Activated naive CD4-positive, alpha-beta T cell treated with anti-CD3 and anti-CD28 coated beads, Interleukin-2, amount 50 U/mL, for 72 hours (primary cell): Measurements from ENCODE around the gene LENG1. TPM values are rescaled to one million over a fixed set of nuclear protein-coding genes. Genes with fewer than 3 reads are reported as not detected.

Source experiments
- ATAC-seq, 2 donors: fragments of 150-1000 bp; cut with Tn5 transposase; 2 replicates each; pipeline ENCODE4 v1.10.0; 2021; ENCODE audit warnings: mild to moderate bottlenecking in 2 of 2, moderate library complexity in 2 of 2
- DNase-seq, 2 donors: peaks; one replicate each; pipeline ENCODE4 v3.0.0; 2021 to 2022; ENCODE audit warnings: low spot score in 2 of 2
- H3K27ac Mint-ChIP-seq, 2 donors: one replicate each; pipeline ENCODE4 v1.8.0; 2022; ENCODE audit warnings: mild to moderate bottlenecking in 2 of 2, mixed read lengths in 2 of 2
- H3K36me3 Mint-ChIP-seq, 2 donors: one replicate each; pipeline ENCODE4 v1.8.0; 2022; ENCODE audit warnings: mixed read lengths in 2 of 2
- H3K9me3 Mint-ChIP-seq, 2 donors: one replicate each; pipeline ENCODE4 v1.8.0; 2022; ENCODE audit warnings: mixed read lengths in 2 of 2
- total RNA-seq, 2 donors: library from RNA; stranded (reverse); gene quantifications; one replicate each; pipeline ENCODE4 v1.2.3, GENCODE V29; 2022

The LENG1 gene
- total RNA-seq, 2 donors from 2014 or later, result 3.5 to 6.1 TPM

DNA sequence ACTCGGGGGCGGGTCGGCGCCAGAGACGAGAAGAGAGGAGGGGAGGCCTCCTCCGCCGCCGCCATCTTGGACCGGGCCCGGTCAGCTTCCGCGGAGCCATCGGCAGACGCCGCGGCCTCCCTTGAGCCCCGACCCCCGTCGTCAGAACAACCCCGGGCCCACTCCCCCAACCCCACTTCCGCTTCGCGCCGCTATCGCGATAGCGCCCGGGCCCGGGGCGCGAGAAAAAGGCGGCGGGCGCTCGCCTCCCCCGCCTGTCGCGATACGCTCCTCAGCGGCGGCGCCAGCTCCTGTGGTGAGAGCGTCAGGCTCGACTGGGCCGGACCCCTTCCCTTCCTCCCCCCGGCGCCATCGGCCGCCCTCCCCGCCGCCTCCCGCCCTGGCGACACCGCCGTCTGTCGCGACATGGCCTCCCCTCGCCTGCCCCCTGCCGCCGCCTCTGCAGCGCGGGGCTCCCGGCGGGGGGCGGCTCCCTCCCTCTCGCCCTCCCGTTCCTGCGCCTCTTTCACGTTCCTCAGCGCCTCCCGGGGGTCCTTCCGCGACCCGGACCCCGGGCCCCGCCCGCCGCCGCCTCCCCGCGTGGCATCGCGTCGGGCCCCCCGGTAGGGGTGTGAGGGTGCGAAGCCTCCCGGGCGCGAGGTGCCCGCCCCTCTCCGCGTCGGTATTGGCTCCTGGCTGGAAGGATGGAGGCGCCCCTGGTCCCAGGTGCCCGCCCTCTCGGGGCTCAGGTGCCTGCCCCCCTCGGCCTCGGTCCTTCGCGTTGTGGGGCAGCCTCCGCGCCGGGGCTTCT, 21.6 kb downstream of the LENG1 start, which contains the start of gene CNOT3:
TSS of gene CNOT3 (plus strand) at position 64 of the 790 bp plus-strand sequence. CDS start 5,217 bp downstream, outside the sequence.
- peak within 1 kb of the TSS; percentile 89 to 99 for H3K27ac Mint-ChIP-seq
- peaks cover 0 to 4% of the 10 kb centered on the region in 2 donors for H3K9me3 Mint-ChIP-seq
- peaks cover 11% of the 10 kb centered on the region in 2 donors for H3K36me3 Mint-ChIP-seq
- DNase-seq (peak in 1 of 2 donors; percentile 39), ATAC-seq (no peak)

DNA sequence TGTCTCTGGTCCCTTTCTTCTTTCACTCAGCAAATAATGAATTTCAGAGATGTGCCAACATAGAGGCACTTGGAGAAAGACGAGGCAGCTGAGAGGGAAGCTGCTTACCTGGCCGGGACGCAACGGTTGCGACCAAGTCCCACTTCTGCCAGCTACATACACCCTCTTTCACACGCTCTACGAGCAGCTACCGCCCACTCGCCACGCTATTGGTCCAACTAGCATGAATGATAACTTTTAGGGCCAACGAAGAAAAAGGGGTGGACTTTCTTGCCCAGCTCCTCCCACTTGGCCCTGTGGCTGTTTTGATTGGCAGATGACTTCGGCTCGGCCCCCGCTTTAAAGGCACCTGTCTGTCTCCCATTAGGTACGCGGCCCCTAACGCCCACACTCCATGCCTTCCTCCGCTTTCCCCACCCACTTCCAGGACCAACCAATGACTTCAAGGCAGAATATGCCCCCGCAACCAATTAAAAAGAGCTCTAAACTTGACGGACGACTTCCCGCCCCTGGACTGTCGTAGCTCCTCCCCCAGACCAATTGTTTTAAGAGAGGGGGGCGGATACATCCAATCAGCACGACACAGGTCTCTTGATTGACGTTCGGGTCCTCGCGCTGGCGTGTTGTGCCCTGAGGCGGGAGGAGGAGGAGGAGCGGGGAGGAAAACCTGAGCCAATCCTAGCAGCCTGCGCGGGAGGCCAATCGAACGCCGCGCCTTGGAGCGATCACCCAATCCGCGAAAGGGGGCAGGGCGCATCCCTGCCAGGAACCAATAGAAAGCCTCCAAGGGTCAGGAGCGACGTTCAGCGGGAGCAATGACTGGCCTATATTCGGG, 22.4 kb downstream of the LENG1 start:
- Mint-ChIP-seq H3K36me3 (peaks cover 11% of the 10 kb centered on the region in 2 donors), H3K9me3 (peaks cover 0 to 4% of the 10 kb centered on the region in 2 donors), H3K27ac (peak overlapping the region; percentile 67 to 89)
- DNase-seq, result peak; percentile 97 to 100
- peak; percentile 87 to 88 for ATAC-seq

DNA sequence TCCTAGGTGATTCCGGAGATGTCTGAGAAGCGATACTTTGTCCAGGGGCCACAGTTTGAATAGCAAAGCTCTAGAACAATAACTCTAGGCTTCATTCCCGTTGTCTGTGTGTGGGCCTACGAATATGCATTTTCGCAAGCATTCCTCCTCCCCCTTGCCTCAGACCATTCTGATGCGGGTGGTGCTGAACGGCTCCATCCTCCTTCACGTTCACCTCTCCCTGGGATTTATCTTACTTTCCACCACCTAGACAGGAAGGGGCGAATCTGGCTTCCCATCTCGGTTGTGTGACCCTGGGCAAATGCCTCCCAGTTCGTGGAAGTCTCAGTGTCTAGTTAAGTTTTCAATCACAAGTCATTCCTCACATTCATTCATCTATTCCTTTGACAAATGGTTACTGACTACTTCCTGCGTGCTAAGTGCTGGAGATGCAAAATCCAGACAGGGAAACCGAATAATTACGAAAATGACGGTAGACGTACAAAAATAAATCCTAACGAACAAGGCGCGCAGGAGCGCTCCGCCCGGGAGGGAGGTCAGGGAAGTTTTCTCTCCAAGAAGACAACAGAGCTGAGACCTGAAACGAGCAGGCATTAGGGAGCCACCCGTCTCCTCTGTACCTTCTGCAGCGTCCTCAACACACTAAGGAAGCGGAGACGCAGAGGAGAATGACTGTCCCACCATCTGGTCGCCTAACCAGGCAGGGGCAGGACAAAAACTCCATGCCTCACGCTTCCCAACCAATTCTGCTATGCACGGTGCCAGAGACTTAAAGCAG, 23.2 kb downstream of the LENG1 start:
- H3K36me3 Mint-ChIP-seq, result peaks cover 11% of the 10 kb centered on the region in 2 donors
- ATAC-seq, result no peak
- H3K9me3 Mint-ChIP-seq, result peaks cover 0 to 4% of the 10 kb centered on the region in 2 donors
- H3K27ac Mint-ChIP-seq, result peak overlapping the region; percentile 67 to 89
- DNase-seq, result peak in 1 of 2 donors; percentile 20

DNA sequence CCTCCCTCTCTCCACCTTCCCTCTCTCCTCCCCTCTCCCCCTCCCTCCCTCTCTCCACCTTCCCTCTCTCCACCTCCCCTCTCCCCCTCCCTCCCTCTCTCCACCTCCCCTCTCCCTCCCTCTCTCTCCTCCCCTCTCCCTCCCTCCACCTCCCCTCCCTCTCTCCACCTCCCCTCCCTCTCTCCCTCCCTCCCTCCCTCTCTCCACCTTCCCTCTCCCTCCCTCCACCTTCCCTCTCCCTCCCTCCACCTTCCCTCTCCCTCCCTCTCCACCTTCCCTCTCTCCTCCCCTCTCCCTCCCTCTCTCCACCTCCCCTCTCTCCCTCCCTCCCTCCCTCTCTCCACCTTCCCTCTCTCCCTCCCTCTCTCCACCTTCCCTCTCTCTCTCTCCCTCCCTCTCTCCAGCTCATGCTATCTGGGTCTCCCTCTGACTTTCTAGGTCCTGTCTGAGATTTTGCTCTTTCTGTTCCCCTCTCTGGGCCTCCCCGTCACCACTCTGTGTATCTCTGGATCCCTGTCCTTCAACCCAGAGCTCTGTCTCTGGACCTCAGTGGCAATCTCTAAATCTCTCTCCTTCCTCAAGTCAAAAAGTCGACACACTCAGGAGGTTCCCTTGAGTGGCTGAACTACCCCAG, 25.4 kb downstream of the LENG1 start:
- peaks cover 7% of the 10 kb centered on the region in 2 donors for H3K36me3 Mint-ChIP-seq

DNA sequence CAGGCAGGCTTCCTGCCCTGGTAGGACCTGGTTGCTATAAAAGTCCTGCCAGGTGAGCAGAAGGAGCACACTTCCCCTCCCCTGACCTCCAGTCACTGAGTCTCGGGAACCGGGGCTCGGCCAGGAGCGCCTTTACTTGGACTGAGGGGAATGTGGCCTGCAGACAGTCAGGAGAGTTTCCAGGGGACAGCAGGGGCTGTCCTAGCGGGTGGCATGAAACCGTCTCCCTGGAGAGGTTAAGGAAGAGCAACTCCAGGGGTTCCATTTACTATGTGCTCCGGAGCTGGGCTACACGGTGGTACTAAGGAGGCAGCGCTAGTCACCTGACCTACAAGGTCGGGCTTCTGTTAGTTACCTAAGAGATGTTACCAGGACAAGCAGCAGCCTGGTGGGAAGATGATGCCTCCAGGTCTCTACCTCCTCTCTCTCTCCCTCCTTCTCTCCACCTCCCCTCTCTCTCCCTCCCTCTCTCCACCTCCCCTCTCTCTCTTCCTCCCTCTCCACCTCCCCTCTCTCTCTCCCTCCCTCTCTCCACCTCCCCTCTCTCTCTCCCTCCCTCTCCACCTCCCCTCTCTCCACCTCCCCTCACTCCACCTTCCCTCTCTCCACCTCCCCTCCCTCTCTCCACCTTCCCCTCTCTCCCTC, 26.1 kb downstream of the LENG1 start:
- peaks cover 0 to 4% of the 10 kb centered on the region in 2 donors for H3K9me3 Mint-ChIP-seq
- no peak overlapping the region for H3K27ac Mint-ChIP-seq
- DNase-seq (no peak), ATAC-seq (no peak)
- H3K36me3 Mint-ChIP-seq, result peaks cover under 1% of the 10 kb centered on the region in 2 donors

More for the DNA sequence above, 25.4 kb downstream of the LENG1 start:
- Mint-ChIP-seq H3K9me3 (peaks cover 0 to 4% of the 10 kb centered on the region in 2 donors), H3K27ac (peak overlapping the region in 1 of 2 donors; percentile 69)
- no peak for ATAC-seq
- DNase-seq, result no peak

DNA sequence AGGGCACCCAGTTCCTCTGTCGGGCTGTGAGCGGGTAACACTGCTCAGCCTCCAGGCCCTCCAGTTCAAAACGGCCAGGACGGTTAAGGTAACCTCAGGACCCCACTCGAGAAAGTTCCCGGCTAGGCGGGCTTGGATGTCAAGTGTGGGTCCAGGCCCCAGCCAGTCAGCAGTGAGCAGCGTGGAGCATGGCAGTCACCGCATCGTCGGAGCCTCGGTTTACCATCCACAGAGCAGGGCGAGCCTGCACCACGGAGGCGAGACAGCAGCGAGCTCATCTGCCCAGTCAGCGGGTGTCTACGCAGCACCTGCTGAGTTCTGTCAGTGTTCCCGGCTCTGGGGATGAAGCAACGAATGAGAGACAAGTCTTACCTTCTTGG, 29.9 kb downstream of the LENG1 start:
- ATAC-seq (no peak), DNase-seq (no peak)
- Mint-ChIP-seq H3K36me3 (no peaks in the 10 kb centered on the region), H3K27ac (no peak overlapping the region), H3K9me3 (peaks cover 0 to 4% of the 10 kb centered on the region in 2 donors)

DNA sequence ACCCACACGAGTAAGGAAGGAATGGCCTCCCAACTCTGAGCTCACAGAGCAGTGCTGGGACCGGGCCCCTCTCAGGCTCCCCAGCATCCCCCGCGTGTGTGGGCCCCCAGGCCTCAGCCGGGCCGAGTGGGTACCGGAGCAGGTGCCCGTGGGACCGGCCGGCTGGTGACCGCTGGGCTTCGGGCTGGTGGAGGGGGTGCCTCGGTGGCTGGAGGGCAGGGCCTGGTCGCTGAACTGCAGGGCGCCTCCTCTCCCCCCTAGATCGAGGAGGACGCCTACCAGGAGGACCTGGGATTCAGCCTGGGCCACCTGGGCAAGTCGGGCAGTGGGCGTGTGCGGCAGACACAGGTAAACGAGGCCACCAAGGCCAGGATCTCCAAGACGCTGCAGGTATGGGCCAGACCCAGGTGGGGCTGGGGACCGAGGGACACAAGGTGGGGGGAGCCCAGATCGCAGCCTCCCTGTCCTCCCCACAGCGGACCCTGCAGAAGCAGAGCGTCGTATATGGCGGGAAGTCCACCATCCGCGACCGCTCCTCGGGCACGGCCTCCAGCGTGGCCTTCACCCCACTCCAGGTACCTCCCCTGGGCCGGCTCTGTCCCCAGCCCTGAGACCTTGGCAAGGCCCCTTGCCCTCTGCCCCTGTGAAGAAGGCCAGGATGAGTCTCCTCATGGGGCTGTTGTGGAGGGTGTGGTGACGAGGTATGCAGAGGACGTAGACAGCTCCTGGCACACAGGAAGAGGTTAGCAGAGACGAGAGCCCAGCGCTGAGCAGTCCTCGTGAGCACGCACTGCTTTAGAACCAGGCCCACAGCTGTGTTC, 30.5 kb downstream of the LENG1 start:
- Mint-ChIP-seq H3K27ac (no peak overlapping the region), H3K36me3 (no peaks in the 10 kb centered on the region)

DNA sequence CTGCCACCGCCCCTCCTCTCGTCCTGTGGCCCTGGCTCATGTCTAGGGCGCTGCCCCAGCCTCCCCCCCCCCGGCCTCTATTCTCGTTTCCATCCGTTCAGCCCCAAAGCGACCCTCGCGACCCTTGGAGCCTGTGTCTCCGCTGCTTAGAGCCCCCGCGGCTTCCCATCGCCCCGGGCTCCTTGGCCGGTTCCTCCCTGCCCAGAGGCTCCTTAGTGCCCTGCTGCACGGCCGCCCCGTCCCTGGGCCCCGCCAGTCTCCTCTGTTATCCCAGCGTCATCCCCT, 31.1 kb downstream of the LENG1 start:
- Mint-ChIP-seq H3K9me3 (no peaks in the 10 kb centered on the region), H3K27ac (no peak overlapping the region), H3K36me3 (no peaks in the 10 kb centered on the region)
- ATAC-seq (no peak), DNase-seq (no peak)

More for the DNA sequence above, 30.5 kb downstream of the LENG1 start:
- H3K9me3 Mint-ChIP-seq, result no peaks in the 10 kb centered on the region
- ATAC-seq (no peak), DNase-seq (no peak)

DNA sequence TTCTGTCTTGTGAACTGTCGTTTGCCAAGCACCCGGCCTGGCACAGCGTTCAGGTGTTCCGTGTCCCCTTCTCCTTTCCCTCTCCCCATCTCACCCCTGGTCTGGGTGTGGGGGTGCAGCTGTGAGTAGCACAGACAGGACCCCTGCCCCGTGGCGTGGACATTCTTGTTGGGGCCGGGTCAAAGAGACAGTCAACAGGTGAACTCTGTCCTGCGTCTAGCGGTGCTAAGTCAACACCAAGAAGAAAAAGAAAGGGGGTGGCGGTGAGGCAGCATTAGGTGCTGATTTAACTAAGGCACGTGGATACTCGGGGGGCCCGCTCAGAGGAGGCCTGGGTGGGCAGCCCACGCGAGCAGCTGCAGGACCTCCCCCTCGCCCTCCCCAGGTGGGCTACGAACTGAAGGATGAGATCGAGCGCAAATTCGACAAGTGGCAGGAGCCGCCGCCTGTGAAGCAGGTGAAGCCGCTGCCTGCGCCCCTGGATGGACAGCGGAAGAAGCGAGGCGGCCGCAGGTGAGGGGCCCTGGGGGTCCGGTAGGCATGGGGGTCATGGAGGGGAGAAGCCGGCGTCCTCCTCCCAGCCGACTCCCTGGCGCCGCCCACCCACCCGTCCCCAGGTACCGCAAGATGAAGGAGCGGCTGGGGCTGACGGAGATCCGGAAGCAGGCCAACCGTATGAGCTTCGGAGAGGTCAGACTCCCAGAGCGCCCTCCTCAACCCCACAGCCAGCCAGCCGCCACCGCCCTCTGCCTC, 31.7 kb downstream of the LENG1 start:
- DNase-seq (no peak), ATAC-seq (no peak)
- Mint-ChIP-seq H3K9me3 (no peaks in the 10 kb centered on the region), H3K27ac (no peak overlapping the region), H3K36me3 (no peaks in the 10 kb centered on the region)

DNA sequence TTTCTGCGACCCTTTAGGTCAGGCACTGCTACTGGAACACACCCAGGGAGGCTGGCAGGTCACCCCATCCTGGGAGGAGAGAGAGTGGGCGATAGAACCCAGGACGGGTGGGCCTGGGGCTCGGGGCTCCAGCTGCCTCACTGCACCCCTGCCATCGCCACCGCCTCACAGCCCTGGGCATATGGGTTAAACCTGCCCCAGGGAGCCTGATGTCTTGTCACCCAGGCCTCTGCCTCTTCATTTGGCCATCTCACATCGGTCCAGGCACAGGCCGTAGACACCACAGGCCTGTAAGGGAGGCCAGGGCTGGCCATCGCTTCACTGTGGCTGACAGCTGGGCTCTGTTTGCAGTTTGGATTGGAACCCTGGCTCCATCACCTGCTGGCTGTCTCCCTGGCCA, 33.8 kb downstream of the LENG1 start:
- H3K9me3 Mint-ChIP-seq, result no peaks in the 10 kb centered on the region
- H3K27ac Mint-ChIP-seq, result no peak overlapping the region
- ATAC-seq (no peak), DNase-seq (no peak)
- no peaks in the 10 kb centered on the region for H3K36me3 Mint-ChIP-seq

DNA sequence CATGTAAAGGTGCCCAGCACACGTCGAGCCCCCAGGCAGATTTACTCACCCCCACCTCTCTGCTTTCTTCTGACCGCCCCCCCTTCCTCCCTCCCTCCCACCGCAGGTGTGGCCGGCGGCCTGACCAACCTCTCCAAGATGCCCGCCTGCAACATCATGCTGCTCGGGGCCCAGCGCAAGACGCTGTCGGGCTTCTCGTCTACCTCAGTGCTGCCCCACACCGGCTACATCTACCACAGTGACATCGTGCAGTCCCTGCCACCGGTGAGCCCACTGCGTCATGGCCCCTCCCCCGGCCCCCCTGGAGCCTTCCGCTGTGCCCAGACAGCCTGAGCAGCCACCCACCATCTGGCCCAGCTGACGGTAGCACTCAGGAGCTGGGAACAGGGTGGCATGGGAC, 35.1 kb downstream of the LENG1 start:
- ATAC-seq, result no peak
- Mint-ChIP-seq H3K9me3 (no peaks in the 10 kb centered on the region), H3K36me3 (peaks cover 0 to 6% of the 10 kb centered on the region in 2 donors), H3K27ac (no peak overlapping the region)
- DNase-seq, result no peak

DNA sequence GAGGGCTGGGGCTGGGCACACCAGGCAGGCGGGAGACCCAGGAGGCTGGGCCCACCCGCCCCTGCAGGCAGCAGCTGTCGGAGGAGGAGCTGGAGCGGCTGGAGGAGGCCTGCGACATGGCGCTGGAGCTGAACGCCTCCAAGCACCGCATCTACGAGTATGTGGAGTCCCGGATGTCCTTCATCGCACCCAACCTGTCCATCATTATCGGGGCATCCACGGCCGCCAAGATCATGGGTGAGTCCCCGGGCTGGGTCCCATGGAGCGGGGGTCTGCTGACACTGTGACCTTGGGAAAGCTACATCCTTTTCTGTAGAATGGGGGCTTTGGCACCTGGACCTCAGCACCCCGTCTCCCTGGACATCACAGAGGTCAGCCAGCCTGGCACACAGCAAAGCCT, 35.8 kb downstream of the LENG1 start:
- DNase-seq, result no peak
- H3K9me3 Mint-ChIP-seq, result no peaks in the 10 kb centered on the region
- H3K27ac Mint-ChIP-seq, result no peak overlapping the region
- peaks cover 0 to 6% of the 10 kb centered on the region in 2 donors for H3K36me3 Mint-ChIP-seq
- ATAC-seq, result no peak

DNA sequence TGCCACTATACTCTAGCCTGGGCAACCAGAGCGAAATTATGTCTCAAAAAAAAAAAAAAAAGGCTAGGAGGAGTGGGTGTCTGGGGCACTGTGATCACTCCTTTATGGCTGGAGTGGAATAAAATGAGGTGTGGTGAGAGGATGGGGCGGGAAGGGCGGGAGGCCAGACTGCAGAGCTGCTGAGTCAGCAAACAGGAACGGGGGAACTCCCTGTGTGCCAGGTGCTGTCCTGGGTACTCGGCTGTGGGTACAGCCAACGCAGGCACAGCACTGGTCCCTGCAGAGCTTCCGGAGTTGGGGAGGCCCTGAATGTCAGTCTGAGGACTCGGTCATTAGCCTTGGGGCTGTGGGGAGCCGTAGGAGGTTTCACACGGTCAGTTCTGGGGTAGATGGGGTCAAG, 38.3 kb downstream of the LENG1 start:
- Mint-ChIP-seq H3K9me3 (no peaks in the 10 kb centered on the region), H3K27ac (no peak overlapping the region), H3K36me3 (peaks cover 0 to 6% of the 10 kb centered on the region in 2 donors)
- DNase-seq (no peak), ATAC-seq (no peak)

DNA sequence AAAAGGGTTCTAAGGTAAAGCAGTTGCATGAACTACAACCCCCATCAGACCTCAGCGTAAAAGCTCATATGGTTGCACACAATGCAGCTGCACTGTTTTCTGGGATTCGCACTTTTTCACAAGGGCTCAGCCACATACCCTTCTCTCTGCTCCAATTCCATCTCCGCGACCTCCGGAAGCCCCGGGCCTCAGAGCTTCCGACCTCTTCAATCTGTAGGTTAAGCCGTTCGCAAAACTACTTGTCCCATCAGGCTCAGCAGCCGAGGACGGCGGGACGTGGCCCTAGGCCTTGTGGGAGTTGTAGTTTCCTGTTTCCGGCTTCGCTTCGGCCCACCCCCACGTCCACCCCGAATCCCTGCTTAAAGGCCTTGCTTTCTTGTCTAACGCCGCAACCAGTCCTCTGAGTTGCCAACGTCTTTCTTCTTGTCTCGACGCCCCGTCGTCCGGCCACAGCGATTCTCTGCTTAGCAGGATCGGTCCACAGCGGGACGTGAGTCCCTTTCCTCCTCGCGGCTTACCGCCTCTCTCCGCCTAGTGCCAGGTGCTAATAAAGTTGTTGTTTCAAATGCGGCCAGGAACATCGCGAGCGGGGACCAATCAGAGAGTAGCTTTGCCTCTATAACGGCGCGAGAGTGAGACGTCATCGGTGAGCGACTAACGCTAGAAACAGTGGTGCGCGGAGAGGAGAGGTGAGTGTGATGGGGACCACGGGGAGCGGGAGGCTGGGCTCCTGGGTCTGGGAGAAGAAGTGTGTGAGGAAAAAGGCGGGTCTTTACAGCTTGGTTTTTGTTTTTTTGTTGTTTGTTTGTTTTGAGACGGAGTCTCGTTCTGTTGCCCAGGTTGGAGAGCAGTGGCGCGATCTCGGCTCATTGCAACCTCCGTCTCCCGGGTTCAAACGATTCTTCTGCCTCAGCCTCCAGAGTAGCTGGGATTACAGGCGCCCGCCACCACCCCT, 44.1 kb downstream of the LENG1 start, which contains the start of the genes PRPF31 and TFPT:
TSS of gene PRPF31 (plus strand) at position 646 of the 955 bp plus-strand sequence. CDS start 2,525 bp downstream, outside the sequence.
TSS of gene TFPT (minus strand) at position 549 of the 955 bp plus-strand sequence. CDS start at position 161, 388 bp downstream.
- Mint-ChIP-seq H3K27ac (peak within 1 kb of the TSS; percentile 91 to 97), H3K9me3 (no peaks in the 10 kb centered on the region), H3K36me3 (peaks cover 23 to 47% of the 10 kb centered on the region in 2 donors)
- peak; percentile 87 to 96 for DNase-seq
- ATAC-seq, result peak; percentile 90 to 96
